Left lung (tissue), 10 donors: ENCODE data around the gene EML1. TPM values are rescaled to one million over a fixed set of nuclear protein-coding genes. Genes with fewer than 3 reads are reported as not detected.

ENCODE experiments used
- ATAC-seq: fragments of 200-7000 bp; cut with Tn5 transposase; one replicate; pipeline ENCODE4 v1.9.1; 2020; ENCODE audit warnings: moderate library complexity
- DNase-seq, 4 donors: peaks; one replicate each; pipeline ENCODE4 v3.0.0-alpha.2; 2013 to 2020
- H3K27ac ChIP-seq, 2 donors: fragments of 200-600 bp; sonication (generic) in 1 of 2; one replicate each; pipeline versions ENCODE4 v1.5.0 to v1.8.0; 2020 to 2021
- H3K27me3 ChIP-seq, 2 donors: fragments of 200-600 bp; sonication (generic) in 1 of 2; one replicate each; pipeline versions ENCODE4 v1.5.0 to v1.8.0; 2020 to 2021
- H3K36me3 ChIP-seq, 2 donors: fragments of 200-600 bp; sonication (generic) in 1 of 2; one replicate each; pipeline versions ENCODE4 v1.5.0 to v1.8.0; 2020 to 2021
- H3K4me1 ChIP-seq, 2 donors: fragments of 200-600 bp; one replicate each; pipeline ENCODE4 v1.8.0; 2021
- H3K4me3 ChIP-seq, 2 donors: fragments of 200-600 bp; sonication (generic) in 1 of 2; one replicate each; pipeline versions ENCODE4 v1.5.0 to v1.8.0; 2020 to 2021; ENCODE audit warnings: mild to moderate bottlenecking in 1 of 2
- H3K9me3 ChIP-seq, 2 donors: fragments of 200-600 bp; sonication (generic) in 1 of 2; one replicate each; pipeline versions ENCODE4 v1.5.0 to v1.8.0; 2020 to 2021
- CTCF ChIP-seq, 2 donors: fragments of 200-600 bp; sonication (generic) in 1 of 2; IDR thresholded peaks; one replicate each; pipeline versions ENCODE4 v1.5.0 to v1.8.0; 2021; ENCODE audit warnings: antibody characterized with exemption in 2 of 2
- intact Hi-C, 2 donors: fragments of 100-400 bp; cut with DNase I; formaldehyde crosslinking; loops; one replicate each; pipeline versions ENCODE4 v1.11.2 to v1.14.2; 2022
- polyA plus RNA-seq, 6 donors: library from polyadenylated mRNA; unstranded; fragments of 120-200 nt; gene quantifications; one replicate each; pipeline ENCODE4 v1.2.1, GENCODE V29; 2013; ENCODE audit not compliant: insufficient read length in 6 of 6
- total RNA-seq, 2 donors: library from RNA; stranded (reverse); fragmentation: NEBNext Ultra II Directional; extraction: Animal tissue kit (Norgen Biotek cat#: 25700); gene quantifications; one replicate each; pipeline ENCODE4 v1.2.1, GENCODE V29; 2021
- donor health status: DM: no; HTN: yes; CAD: no.
- donor health status: DM: no; HTN: no; CAD: no.

Gene EML1
- total and polyA plus RNA-seq, 8 donors = 24.6 to 48.6 (median 42.2) TPM

GRCh38 chr14:99803803-99804202, 10.6 kb downstream of the EML1 start:
- no peak for TF ChIP-seq CTCF (IDR thresholded peaks at IDR 0.05)

GRCh38 chr14:99805757-99806439, 12.7 kb downstream of the EML1 start:
- no peak for ATAC-seq
- DNase-seq = no peak
- no peak overlapping the region for H3K27ac ChIP-seq
- no peak overlapping the region for H3K4me3 ChIP-seq
- no peaks in the 10 kb centered on the region for H3K27me3 ChIP-seq
- H3K36me3 ChIP-seq = no peaks in the 10 kb centered on the region
- H3K4me1 ChIP-seq = no peaks in the 10 kb centered on the region
- no peaks in the 10 kb centered on the region for H3K9me3 ChIP-seq
- no peak for TF ChIP-seq CTCF (IDR thresholded peaks at IDR 0.05)
- intact Hi-C loops = no loop called here

More at GRCh38 chr14:99803803-99804202, 10.6 kb downstream of the EML1 start:
- H3K27ac ChIP-seq = no peak overlapping the region
- H3K4me1 ChIP-seq = no peaks in the 10 kb centered on the region
- no peak for DNase-seq
- H3K9me3 ChIP-seq = no peaks in the 10 kb centered on the region
- H3K4me3 ChIP-seq = no peak overlapping the region
- no peaks in the 10 kb centered on the region for H3K36me3 ChIP-seq
- H3K27me3 ChIP-seq = no peaks in the 10 kb centered on the region
- intact Hi-C loops = no loop called here
- ATAC-seq = no peak

DNA sequence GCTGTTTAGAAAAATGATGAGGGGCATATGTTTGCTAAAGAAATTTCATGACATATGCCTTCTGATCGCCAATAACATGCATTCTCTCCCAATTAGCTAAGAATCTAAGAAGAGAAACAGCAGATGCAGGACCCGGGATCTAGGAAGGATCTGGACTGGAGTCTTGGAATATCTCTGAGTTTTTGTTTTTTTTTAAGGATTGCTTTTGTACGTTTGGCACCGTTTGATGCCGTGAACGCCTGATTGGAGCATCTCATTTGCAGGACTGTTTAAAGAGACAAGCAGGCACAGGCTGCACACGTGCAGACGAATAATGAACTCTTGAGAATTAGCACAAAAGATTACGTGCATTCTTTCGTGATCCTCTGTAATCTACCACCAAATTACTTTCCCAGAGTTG, 13.6 kb downstream of the EML1 start:
- ATAC-seq (no peak), DNase-seq (no peak)
- H3K36me3 ChIP-seq = no peaks in the 10 kb centered on the region
- intact Hi-C loops = no loop called here
- no peaks in the 10 kb centered on the region for H3K4me1 ChIP-seq
- H3K9me3 ChIP-seq = no peaks in the 10 kb centered on the region
- no peak for TF ChIP-seq CTCF (IDR thresholded peaks at IDR 0.05)
- H3K4me3 ChIP-seq = no peak overlapping the region
- no peak overlapping the region for H3K27ac ChIP-seq
- no peaks in the 10 kb centered on the region for H3K27me3 ChIP-seq

DNA sequence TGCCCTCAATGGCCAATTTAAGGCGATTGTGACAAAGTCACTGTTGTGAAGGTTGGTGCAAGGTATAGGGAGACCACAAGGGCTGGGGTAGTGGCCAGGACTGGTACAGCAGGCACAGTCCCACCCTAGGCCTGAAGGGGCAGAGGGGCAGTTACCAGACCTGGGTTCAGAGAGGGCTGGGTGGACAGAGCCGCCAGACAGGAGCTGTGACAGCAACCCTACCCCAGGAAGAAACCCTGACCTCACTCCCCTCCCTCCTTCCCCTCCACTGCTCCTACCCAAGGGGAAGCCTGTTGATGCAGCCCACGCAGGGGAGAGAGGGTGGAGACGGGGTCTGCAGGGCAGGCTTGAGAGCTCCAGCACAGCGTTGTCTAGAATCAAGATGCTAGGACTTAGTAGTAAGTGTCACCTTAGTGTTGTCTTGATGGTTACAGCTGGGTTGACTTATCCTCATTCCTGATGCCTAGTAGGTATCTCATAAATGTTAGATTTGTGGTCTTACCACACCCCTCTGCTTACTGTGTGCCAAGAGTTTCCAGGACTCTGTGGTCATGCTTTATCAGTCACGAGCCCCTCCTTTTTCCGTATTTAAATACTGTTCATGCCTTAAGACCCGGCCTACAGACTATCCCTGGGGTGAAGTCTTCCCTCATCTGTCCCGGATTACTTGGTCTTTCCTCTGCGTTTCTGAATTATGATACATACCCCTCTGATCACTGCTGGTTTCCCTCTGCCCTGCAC, 14.4 kb downstream of the EML1 start:
- Histone ChIP-seq H3K36me3 (no peaks in the 10 kb centered on the region), H3K9me3 (no peaks in the 10 kb centered on the region), H3K4me3 (no peak overlapping the region), H3K4me1 (no peaks in the 10 kb centered on the region), H3K27ac (no peak overlapping the region), H3K27me3 (no peaks in the 10 kb centered on the region)
- ATAC-seq (no peak), DNase-seq (no peak)
- intact Hi-C loops = no loop called here
- no peak for TF ChIP-seq CTCF (IDR thresholded peaks at IDR 0.05)

DNA sequence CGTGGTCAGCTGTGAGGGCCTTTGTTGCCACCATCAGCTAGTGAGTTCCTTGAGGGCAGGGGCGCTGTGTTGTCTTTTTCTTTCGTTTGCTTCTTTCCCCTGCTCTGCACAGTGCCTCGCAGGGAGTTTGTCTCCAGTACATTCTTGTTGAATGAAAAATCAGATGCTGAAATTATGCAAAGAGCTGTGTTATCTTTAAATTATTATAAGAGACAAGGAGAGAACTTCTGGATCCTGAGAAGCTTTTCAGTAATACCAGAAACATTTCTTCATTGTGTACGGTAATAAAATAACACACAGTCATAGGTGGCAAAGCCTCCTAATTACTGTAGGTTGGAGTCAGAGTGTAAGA, 14.9 kb downstream of the EML1 start:
- H3K27me3 ChIP-seq = no peaks in the 10 kb centered on the region
- H3K4me3 ChIP-seq = no peak overlapping the region
- ATAC-seq (no peak), DNase-seq (no peak)
- no peak for TF ChIP-seq CTCF (IDR thresholded peaks at IDR 0.05)
- H3K9me3 ChIP-seq = no peaks in the 10 kb centered on the region
- H3K4me1 ChIP-seq = no peaks in the 10 kb centered on the region
- intact Hi-C loops = no loop called here
- no peaks in the 10 kb centered on the region for H3K36me3 ChIP-seq
- H3K27ac ChIP-seq = no peak overlapping the region
